HCT116 (cell line): ENCODE measurements around the gene HCFC2. TPM values are rescaled to one million over a fixed set of nuclear protein-coding genes. Genes with fewer than 3 reads are reported as not detected.

Source experiments
- ATAC-seq: fragments of 200-7000 bp; cut with Tn5 transposase; 2 replicates; pipeline ENCODE4 v1.9.1; 2020; ENCODE audit warnings: mild to moderate bottlenecking, moderate library complexity
- BruUV-seq: library from RNA; stranded (reverse); fragments of 400-500 nt; replicated peaks from 2 replicates; lab custom pipeline; 2021; lab: Mats Ljungman, UMichigan
- CTCF ChIA-PET: fragments of 300-600 bp; sonication (Branson Sonifier 250); formaldehyde crosslinking; loops from one replicate; lab custom pipeline; 2021; ENCODE audit warnings: antibody characterized with exemption; lab: Charles Lee
- POLR2A ChIA-PET: fragments of 300-600, 350-600 bp; sonication (Branson Sonifier 250); formaldehyde crosslinking; loops from one replicate; lab custom pipeline; 2021; ENCODE audit warnings: antibody characterized with exemption; lab: Charles Lee
- RAD21 ChIA-PET, 2 experiments: fragments of 300-600 bp; sonication (Branson Sonifier 250); formaldehyde crosslinking; loops; one replicate each; lab custom pipeline; 2023; ENCODE audit warnings: low total read pairs in 2 of 2; ENCODE audit not compliant: uncharacterized antibody in 2 of 2, unreplicated experiment in 2 of 2, low non-redundant PET in 1 of 2; lab: Charles Lee
- DNase-seq: peaks from one replicate; pipeline ENCODE4 v3.0.0-alpha.2; 2010; ENCODE audit warnings: low read depth, low spot score
- H2AFZ ChIP-seq: fragments of 200-600 bp; shearing (Covaris generic), sonication (generic); 2 replicates; pipeline ENCODE4 v1.6.1; 2017; ENCODE audit warnings: low read depth, mixed run types, mixed read lengths, antibody characterized with exemption, low read length; ENCODE audit not compliant: poor library complexity, severe bottlenecking
- H3K27ac ChIP-seq: 2 replicates; pipeline ENCODE4 v1.5.1; 2012; ENCODE audit warnings: low read depth, low read length
- H3K27me3 ChIP-seq: fragments of 200-600 bp; sonication (generic); 2 replicates; pipeline ENCODE4 v1.6.1; 2016; ENCODE audit warnings: mixed run types, low read length, mixed read lengths; ENCODE audit not compliant: insufficient read depth
- H3K36me3 ChIP-seq, 2 experiments: fragments of 200-500 bp in 1 of 2; fragments of 200-600 bp in 1 of 2; sonication (Bioruptor generic) in 1 of 2; sonication (generic) in 1 of 2; 2 replicates each; pipeline versions ENCODE4 v1.5.1 to v1.6.1; 2014 to 2016; ENCODE audit warnings: low read length in 2 of 2, inconsistent platforms in 1 of 2, mixed read lengths in 1 of 2, mixed run types in 1 of 2; ENCODE audit not compliant: insufficient read depth in 2 of 2, control insufficient read depth in 1 of 2
- H3K4me1 ChIP-seq, 2 experiments: fragments of 200-600 bp in 1 of 2; sonication (generic) in 1 of 2; 2 replicates each; pipeline versions ENCODE4 v1.5.1 to v1.6.1; 2012 to 2017; ENCODE audit warnings: low read length in 2 of 2, inconsistent platforms in 1 of 2, mild to moderate bottlenecking in 1 of 2, mixed read lengths in 1 of 2, mixed run types in 1 of 2, moderate library complexity in 1 of 2; ENCODE audit not compliant: insufficient read depth in 2 of 2, control insufficient read depth in 1 of 2
- H3K4me2 ChIP-seq: fragments of 200-600 bp; sonication (generic); 2 replicates; pipeline ENCODE4 v1.6.1; 2017; ENCODE audit warnings: mixed run types, low read length, mixed read lengths
- H3K4me3 ChIP-seq, 2 experiments: fragments of 200-600 bp in 1 of 2; sonication (generic) in 1 of 2; replicated peaks in 1 of 2; 2 replicates each; pipeline ENCODE4 v1.5.1; 2011 to 2016; ENCODE audit warnings: low read length in 2 of 2, control low read depth in 1 of 2, low read depth in 1 of 2, mild to moderate bottlenecking in 1 of 2, mixed read lengths in 1 of 2, mixed run types in 1 of 2
- H3K79me2 ChIP-seq: fragments of 200-600 bp; sonication (generic); 2 replicates; pipeline ENCODE4 v1.6.1; 2017; ENCODE audit warnings: mild to moderate bottlenecking, mixed run types, low read length, moderate library complexity, mixed read lengths; ENCODE audit not compliant: insufficient read depth
- H3K9ac ChIP-seq: fragments of 200-600 bp; sonication (generic); 2 replicates; pipeline ENCODE4 v1.6.1; 2016; ENCODE audit warnings: low read length, mixed read lengths
- H3K9me2 ChIP-seq: fragments of 200-600 bp; sonication (generic), shearing (Covaris generic); 2 replicates; pipeline ENCODE4 v1.6.1; 2017; ENCODE audit warnings: mixed run types, mild to moderate bottlenecking, moderate library complexity; ENCODE audit not compliant: insufficient read depth
- H3K9me3 ChIP-seq, 2 experiments: fragments of 200-500 bp in 1 of 2; fragments of 200-600 bp in 1 of 2; sonication (Bioruptor generic) in 1 of 2; sonication (generic) in 1 of 2; 2 replicates each; pipeline ENCODE4 v1.6.1; 2014 to 2017; ENCODE audit warnings: low read length in 2 of 2, mixed read lengths in 2 of 2, inconsistent platforms in 1 of 2, low read depth in 1 of 2, mild to moderate bottlenecking in 1 of 2, mixed run types in 1 of 2, moderate library complexity in 1 of 2; ENCODE audit not compliant: control insufficient read depth in 1 of 2, insufficient read depth in 1 of 2
- H4K20me1 ChIP-seq: fragments of 200-600 bp; sonication (generic), shearing (Covaris generic); 2 replicates; pipeline ENCODE4 v1.6.1; 2017; ENCODE audit warnings: mixed run types, mild to moderate bottlenecking, moderate library complexity; ENCODE audit not compliant: insufficient read depth
- CBX3 ChIP-seq: IDR thresholded peaks from 2 replicates; pipeline ENCODE4 v1.6.1; 2012; ENCODE audit warnings: low read depth
- CEBPB ChIP-seq: IDR thresholded peaks from 2 replicates; pipeline ENCODE4 v1.6.1; 2012; ENCODE audit warnings: low read depth
- EGR1 ChIP-seq: IDR thresholded peaks from 2 replicates; pipeline ENCODE4 v1.6.1; 2012; ENCODE audit warnings: low read depth
- ELF1 ChIP-seq: IDR thresholded peaks from 2 replicates; pipeline ENCODE4 v1.6.1; 2012; ENCODE audit warnings: low read depth, borderline replicate concordance
- EZH2phosphoT487 ChIP-seq: fragments of 200-600 bp; IDR thresholded peaks from 2 replicates; pipeline ENCODE4 v1.6.1; 2018; ENCODE audit warnings: antibody characterized with exemption, borderline replicate concordance
- JUND ChIP-seq: IDR thresholded peaks from 2 replicates; pipeline ENCODE4 v1.6.1; 2012
- MAX ChIP-seq: IDR thresholded peaks from 2 replicates; pipeline ENCODE4 v1.6.1; 2012
- POLR2AphosphoS5 ChIP-seq: IDR thresholded peaks from 2 replicates; pipeline ENCODE4 v1.6.1; 2011; ENCODE audit warnings: mild to moderate bottlenecking, low read depth, low read length, moderate library complexity
- RAD21 ChIP-seq: IDR thresholded peaks from 2 replicates; pipeline ENCODE4 v1.6.1; 2012; ENCODE audit warnings: low read depth, mild to moderate bottlenecking
- SIN3A ChIP-seq: IDR thresholded peaks from 2 replicates; pipeline ENCODE4 v1.6.1; 2012; ENCODE audit warnings: low read depth
- SP1 ChIP-seq: IDR thresholded peaks from 2 replicates; pipeline ENCODE4 v1.6.1; 2012; ENCODE audit warnings: low read depth
- TCF7L2 ChIP-seq: IDR thresholded peaks from 2 replicates; pipeline ENCODE4 v1.7.0; 2011; ENCODE audit warnings: borderline replicate concordance, inconsistent platforms; ENCODE audit not compliant: insufficient read depth, insufficient read length; ENCODE audit errors: extremely low read depth
- intact Hi-C: fragments of 100-400 bp; cut with micrococcal nuclease; formaldehyde crosslinking; loops from 2 replicates; pipeline ENCODE4 v1.10.0; 2022
- total RNA-seq: library from RNA; stranded (reverse); gene quantifications from one replicate; pipeline ENCODE4 v1.2.1, GENCODE V29; 2021; ENCODE audit not compliant: unreplicated experiment
- TF ChIP-seq, protein P1 (sequence below), 3 experiments: fragments of 200-600 bp in 1 of 3; sonication (generic) in 1 of 3; IDR thresholded peaks in 2 of 3; conservative IDR thresholded peaks in 1 of 3; 2 replicates each; pipeline ENCODE4 v1.5.1; 2012 to 2017; ENCODE audit warnings: low read depth in 2 of 3, low read length in 2 of 3, antibody characterized with exemption in 1 of 3, borderline replicate concordance in 1 of 3, control low read depth in 1 of 3, mild to moderate bottlenecking in 1 of 3, mixed read lengths in 1 of 3, mixed run types in 1 of 3, moderate library complexity in 1 of 3; ENCODE audit not compliant: insufficient read depth in 1 of 3

HCFC2 gene
- total RNA-seq, 1 experiment from 2014 or later: 4.9 TPM

DNA sequence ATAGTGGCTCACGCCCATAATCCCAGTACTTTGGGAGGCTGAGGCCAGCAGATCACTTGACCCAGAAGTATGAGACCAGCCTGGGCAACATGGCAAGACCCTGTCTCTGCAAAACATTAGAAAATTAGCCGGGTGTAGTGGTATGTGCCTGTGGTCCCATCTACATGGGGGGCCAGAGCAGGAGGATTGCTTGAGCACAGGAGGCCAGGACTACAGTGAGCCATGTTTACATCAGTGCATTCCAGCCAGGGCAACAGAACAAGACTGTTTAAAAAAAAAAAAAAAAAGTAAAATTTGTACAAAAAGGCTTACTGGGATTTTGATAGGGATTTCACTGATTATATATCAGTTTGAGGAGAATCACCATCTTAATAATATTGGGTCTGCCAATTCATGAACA, 7.8 kb downstream of the HCFC2 start (continued):
- TF ChIP-seq MAX (no peak), RAD21 (no peak), SP1 (no peak), SIN3A (no peak), EGR1 (no peak), CBX3 (no peak), JUND (no peak), ELF1 (no peak)

DNA sequence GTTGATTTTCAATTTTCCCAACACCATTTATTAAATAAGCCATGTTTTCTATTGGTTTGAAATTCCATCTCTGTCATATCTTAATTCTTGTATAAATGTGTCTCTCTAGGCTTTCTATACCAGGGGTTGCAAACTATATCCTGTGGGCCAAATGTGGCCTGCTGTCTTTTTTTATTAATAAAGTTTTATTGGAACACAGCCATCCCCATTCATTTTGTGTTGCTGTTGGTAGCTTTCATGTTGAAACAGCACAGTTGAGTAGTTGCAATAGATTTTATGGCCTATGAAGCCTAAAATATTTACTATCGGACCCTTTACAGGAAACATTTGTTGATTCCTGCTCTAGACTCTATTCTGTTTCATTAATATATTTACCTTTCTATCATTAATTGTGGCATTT, 9.4 kb downstream of the HCFC2 start:
- ChIA-PET CTCF (no interaction called here), RAD21 (no interaction called here), POLR2A (no interaction called here)
- Histone ChIP-seq H3K4me3 (no peak overlapping the region), H3K27me3 (no peaks in the 10 kb centered on the region), H3K4me1 (no peaks in the 10 kb centered on the region), H3K36me3 (no peaks in the 10 kb centered on the region), H4K20me1 (no peaks in the 10 kb centered on the region), H3K4me2 (no peak overlapping the region), H3K79me2 (no peaks in the 10 kb centered on the region), H3K9me3 (no peaks in the 10 kb centered on the region), H2AFZ (no peak overlapping the region), H3K27ac (no peak overlapping the region), H3K9me2 (no peaks in the 10 kb centered on the region), H3K9ac (no peak overlapping the region)
- intact Hi-C loops: no loop called here
- DNase-seq (no peak), ATAC-seq (no peak)
- no peak for TF ChIP-seq ELF1
- no peak for TF ChIP-seq CEBPB
- no peak for TF ChIP-seq SP1
- TF ChIP-seq TCF7L2: no peak
- no peak for TF ChIP-seq POLR2AphosphoS5
- no TSS peak for BruUV-seq

DNA sequence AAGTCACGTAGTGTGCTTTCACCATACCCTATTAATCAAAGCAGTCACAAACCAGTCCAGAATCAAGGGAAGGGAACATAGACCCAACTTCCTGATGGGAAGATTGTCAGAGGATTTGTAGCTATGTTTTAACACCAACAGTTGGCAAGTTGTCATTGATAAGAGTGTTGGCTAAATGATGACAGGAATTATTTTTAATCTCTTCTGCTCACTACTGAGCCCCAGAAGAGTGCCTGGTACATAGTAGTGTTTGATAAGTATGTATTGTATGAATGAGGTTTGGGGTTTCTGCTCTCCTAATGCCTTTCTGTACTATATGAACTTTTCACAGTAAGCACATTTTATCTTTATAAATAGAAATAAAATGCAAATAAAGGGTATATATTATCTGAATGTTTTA, 14.7 kb downstream of the HCFC2 start:
- H3K79me2 ChIP-seq: no peaks in the 10 kb centered on the region
- intact Hi-C loops: no loop called here
- no peak overlapping the region for H3K4me2 ChIP-seq
- H3K4me3 ChIP-seq: no peak overlapping the region
- no peaks in the 10 kb centered on the region for H3K9me3 ChIP-seq
- H2AFZ ChIP-seq: no peak overlapping the region
- no peak overlapping the region for H3K27ac ChIP-seq
- H3K27me3 ChIP-seq: no peaks in the 10 kb centered on the region
- ChIA-PET POLR2A (no interaction called here), RAD21 (no interaction called here), CTCF (interaction anchor here (1.0 kb wide), 1 partner anchor 30 kb away, joined by 3 read pairs; no protein-coding TSS in a partner anchor)
- H3K9me2 ChIP-seq: no peaks in the 10 kb centered on the region
- H3K36me3 ChIP-seq: no peaks in the 10 kb centered on the region
- H3K9ac ChIP-seq: no peak overlapping the region
- BruUV-seq: no TSS peak
- no peak for ATAC-seq
- H4K20me1 ChIP-seq: no peaks in the 10 kb centered on the region
- DNase-seq: no peak
- no peak for TF ChIP-seq SP1
- no peak for TF ChIP-seq EGR1
- no peak for TF ChIP-seq EZH2phosphoT487
- TF ChIP-seq SIN3A: no peak
- TF ChIP-seq, protein P1, sequence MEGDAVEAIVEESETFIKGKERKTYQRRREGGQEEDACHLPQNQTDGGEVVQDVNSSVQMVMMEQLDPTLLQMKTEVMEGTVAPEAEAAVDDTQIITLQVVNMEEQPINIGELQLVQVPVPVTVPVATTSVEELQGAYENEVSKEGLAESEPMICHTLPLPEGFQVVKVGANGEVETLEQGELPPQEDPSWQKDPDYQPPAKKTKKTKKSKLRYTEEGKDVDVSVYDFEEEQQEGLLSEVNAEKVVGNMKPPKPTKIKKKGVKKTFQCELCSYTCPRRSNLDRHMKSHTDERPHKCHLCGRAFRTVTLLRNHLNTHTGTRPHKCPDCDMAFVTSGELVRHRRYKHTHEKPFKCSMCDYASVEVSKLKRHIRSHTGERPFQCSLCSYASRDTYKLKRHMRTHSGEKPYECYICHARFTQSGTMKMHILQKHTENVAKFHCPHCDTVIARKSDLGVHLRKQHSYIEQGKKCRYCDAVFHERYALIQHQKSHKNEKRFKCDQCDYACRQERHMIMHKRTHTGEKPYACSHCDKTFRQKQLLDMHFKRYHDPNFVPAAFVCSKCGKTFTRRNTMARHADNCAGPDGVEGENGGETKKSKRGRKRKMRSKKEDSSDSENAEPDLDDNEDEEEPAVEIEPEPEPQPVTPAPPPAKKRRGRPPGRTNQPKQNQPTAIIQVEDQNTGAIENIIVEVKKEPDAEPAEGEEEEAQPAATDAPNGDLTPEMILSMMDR (IDR thresholded peaks at IDR 0.05 in 2 of 3, conservative IDR thresholded peaks at IDR 0.05 in 1 of 3; ENCODE audit: borderline replicate concordance in 1 of 3, insufficient read depth in 1 of 3, low read depth in 2 of 3, low read length in 2 of 3): no peak
- TF ChIP-seq CEBPB: no peak
- TF ChIP-seq ELF1: no peak
- H3K4me1 ChIP-seq: no peaks in the 10 kb centered on the region
